HG03196 (cell line): ENCODE results near the gene KRTAP1-5.
"Not testable (repeated sequence)": the region's sequence is repeated elsewhere in the genome, so short reads cannot be mapped to it uniquely, and the experiment has no call there.

Experiments
- ATAC-seq: cut with Tn5 transposase; IDR thresholded peaks from one replicate; pipeline ENCODE4 v1.9.1; 2021; ENCODE audit not compliant: unreplicated experiment

The KRTAP1-5 gene, protein sequence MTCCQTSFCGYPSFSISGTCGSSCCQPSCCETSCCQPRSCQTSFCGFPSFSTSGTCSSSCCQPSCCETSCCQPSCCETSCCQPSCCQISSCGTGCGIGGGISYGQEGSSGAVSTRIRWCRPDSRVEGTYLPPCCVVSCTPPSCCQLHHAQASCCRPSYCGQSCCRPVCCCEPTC

GRCh38 chr17:41026715-41027471, at the start of gene KRTAP1-5:
Gene KRTAP1-5, minus strand, starts transcription at chr17:41027208. Its CDS starts 53 bp downstream, at chr17:41027155.
- ATAC-seq: no peak

DNA sequence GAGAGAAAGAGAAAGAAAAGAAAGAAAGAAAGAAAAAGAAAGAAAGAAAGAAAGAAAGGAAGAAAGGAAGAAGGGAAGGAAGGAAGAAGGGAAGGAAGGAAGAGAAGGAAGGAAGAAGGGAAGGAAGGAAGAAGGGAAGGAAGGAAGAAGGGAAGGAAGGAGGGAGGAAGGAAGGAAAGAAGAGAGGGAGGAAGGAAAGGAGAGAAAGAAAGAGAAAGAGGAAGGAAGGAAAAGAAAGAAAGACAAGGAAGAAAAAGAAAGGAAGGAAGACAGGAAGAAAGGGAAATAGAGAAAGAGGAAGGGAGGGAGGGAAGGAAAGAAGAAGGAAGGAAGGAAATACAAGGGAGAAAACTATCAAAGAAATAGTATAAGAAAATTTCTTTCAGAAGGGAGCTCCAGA, 49.8 kb upstream of the KRTAP1-5 start:
- ATAC-seq: no peak

DNA sequence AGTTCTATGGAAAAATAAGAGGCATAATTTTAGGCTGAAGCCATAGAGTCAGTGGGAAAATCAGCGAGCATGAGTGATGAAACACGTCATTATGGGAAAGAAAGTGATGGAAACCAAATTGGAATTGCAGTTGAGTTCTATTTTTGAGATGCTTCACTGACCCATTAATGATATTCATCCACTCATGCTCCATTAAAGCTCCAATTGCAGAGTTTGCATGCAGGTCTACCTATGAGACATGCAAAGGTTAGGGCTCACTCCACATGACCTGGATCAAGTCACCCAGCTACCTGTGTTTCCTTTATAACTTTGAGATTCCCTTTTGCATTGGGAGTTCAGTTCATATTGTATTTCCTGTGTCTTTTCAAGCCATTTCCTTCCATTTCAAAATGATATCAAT, 46.7 kb upstream of the KRTAP1-5 start:
- ATAC-seq: no peak

DNA sequence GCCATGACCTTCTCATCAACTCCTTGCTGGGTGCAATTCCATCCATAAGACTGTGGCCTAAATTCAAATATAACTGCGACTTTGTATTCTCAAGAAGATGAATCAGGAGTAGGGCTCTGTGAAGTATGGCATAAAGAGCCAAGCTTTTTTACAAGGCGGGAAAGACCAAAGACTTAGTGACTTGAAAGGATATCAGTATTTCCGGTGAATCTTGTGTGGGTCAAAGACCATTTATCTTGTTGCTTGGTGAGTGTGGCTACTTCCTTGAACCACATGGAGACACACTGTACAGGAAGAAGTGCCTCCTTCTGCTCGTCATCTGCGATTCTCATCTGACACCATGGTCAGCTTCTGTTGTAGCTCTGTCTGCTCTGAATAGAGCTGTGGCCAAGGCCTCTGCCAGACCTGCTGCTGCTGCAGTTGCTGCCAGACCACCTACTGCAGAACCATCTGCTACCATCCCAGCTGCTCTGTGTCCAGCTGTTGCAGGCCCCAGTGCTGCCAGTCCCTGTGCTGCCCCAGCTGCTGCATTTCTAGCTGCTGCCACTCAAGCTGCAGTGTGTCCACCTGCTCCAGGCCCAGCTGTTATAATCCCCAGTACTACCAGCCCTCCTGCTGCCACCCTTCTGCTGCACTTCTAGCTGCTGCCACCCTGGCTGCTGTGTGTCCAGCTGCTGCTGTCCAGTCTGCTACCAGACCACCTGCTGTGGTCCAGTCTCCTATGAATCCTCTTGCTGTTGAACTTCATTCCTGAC, 44.8 kb upstream of the KRTAP1-5 start:
- ATAC-seq: no peak

DNA sequence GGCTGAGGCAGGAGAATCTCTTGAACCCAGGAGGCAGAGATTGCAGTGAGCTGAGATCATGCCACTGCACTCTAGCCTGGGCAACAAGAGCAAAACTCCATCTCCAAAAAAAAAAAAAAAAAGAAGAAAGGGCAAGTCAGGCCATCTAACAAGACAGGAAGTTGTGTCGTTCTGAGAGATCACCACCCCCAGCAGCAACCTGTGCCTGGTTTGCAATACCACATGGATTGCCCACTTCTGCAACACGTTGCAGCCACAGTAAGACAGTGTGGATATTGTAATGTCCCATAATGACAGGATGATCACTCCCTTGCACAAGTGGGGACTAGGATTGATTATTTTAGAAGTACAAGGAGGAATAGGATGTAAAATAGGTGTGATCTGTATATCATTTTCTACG, 42.0 kb upstream of the KRTAP1-5 start:
- ATAC-seq: no peak

- no peak for ATAC-seq
Observed at GRCh38 chr17:41067281-41067680, 40.3 kb upstream of the KRTAP1-5 start.

DNA sequence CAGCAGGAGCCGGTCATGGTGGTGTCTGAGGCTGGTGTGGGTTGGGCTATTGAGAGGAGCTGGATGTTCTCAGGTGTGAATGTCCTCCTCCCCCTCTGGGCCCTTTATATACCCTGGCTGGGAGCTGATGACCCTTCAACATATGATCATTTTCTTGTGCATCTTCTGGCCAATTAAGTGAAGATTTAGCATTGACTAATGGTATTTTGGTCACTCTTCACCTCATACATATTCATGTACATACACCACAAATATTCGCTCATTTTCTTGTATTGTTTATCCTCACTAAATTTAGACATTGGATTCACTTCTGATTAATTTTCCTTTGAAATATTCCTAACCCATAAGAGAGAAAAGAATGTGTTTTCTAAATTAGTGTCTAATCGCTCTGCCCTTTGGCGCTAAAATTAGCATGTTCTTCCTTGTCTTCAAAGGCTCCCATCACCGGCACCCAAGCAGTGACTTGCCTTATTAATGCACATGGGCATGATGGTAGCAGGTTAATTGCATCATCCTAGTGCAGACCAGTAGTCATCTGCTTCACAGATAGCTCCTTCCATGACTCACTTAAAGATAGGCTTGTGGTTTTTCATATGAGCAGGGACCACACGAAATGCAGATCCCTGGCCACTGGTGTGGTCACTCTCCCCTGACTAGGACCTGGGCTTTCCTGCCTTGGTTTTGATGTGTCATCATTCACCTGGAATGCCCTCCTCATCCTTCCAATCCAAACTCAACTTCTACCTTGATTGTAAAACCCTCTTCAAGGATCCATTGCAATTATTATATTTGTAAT, 39.0 kb upstream of the KRTAP1-5 start, which contains the start of gene KRTAP2-4:
KRTAP2-4 (minus strand) TSS at position 51 of the 796 bp plus-strand sequence; CDS start at position 17, 34 bp downstream.
- no peak for ATAC-seq

DNA sequence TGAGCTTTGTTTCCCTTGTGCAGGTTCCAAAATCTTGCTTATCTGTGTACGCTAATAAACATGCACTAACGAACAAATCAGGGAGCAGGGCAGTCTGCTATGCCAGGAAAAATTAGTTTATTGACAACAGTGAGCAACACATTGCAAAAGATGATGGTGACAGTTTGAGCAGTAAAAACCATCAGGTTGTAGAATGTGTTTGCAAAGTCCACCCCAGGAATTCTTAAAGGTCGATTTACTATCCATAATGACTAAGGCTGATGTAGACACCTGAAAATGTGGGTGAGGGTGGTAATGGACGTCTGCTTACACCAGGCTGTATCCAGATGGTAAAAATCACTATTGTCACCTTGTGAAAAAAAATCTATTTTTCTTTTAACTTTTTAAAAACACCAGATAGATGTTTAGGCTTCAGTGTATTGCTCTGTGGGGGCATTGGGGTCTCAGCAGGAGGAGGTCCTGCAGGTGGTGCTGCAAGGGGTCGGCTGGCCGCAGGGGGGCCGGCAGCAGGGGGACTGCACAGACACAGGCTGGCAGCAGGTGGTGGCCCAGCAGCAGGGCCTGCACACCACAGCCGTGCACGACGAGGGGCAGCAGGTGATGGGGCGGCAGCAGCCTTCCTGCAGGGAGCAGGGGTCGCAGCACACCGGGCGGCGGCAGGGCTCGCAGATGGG, 38.1 kb upstream of the KRTAP1-5 start:
- ATAC-seq: not testable (repeated sequence)

- ATAC-seq: no peak
Observed at GRCh38 chr17:41064301-41064700, 37.3 kb upstream of the KRTAP1-5 start.

GRCh38 chr17:41063449-41063848, 36.4 kb upstream of the KRTAP1-5 start:
- ATAC-seq: no peak

DNA sequence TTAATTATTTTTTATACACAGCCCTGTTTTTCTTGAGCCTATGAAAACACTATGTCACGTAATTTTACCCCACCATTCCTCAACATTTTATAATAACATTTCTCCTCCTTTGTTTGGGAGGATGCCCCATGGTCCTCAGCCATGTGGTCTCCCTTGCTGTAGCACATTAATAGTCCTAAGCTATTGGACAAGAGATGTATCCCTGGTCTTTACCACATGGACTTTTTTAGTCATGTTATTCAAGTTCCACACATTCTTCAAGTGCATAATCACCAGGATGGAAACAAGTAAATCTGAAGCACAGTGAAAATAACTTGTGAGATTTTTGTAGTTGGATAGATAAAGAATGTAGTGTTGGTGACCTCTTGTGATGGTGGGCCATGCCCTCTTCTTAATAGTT, 35.0 kb upstream of the KRTAP1-5 start:
- ATAC-seq: no peak

GRCh38 chr17:41060052-41060604, 33.1 kb upstream of the KRTAP1-5 start, which contains the start of gene KRTAP2-3:
Gene KRTAP2-3, minus strand, starts transcription at chr17:41060114. Its CDS starts 64 bp downstream, at chr17:41060050.
- no peak for ATAC-seq

DNA sequence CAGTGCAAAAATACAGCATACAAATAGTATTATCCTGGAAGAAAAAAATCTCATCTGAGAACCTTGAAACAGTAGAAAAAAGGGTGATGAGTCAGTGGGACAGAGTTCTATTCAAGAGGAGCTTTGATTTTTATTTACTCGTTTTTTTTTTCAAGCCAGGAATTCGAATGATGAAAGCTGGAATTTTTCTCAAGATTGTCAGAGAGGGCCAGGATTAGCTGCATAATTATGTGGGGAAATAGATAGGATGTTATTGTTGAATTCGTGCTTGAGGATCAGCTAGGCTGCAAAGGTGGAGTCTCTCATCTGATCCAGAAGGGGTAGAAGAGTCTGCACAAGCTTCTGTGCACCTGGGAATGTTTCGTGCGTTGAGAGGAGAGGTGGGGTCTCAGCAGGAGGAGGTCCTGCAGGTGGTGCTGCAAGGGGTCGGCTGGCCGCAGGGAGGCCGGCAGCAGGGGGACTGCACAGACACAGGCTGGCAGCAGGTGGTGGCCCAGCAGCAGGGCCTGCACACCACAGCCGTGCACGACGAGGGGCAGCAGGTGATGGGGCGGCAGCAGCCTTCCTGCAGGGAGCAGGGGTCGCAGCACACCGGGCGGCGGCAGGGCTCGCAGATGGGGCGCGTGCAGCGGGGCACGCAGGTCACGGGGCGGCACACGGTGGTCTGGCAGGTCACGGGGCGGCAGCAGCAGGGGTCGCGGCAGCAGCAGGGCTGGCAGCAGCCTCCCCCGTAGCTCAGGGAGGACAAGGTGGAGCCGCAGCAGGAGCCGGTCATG, 32.5 kb upstream of the KRTAP1-5 start:
- not testable (repeated sequence) for ATAC-seq

DNA sequence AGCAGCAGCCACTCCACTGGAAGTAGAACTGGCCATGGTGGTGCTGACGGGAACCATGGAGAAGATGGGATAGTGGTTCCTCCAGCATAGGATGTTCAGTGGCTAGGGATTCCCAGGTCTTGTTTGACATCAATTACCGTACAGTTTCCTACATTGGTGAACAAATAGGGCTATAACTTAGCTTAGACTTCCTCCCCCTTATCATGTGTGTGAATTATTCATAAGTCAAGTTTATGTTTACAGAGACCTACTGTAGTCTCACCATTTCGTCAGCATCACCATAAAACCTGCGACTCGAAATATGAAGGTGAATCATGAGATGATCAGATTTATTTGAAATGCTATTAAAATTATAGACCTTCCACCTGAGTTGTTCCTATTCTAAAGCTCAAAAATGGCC, 31.7 kb upstream of the KRTAP1-5 start:
- no peak for ATAC-seq

DNA sequence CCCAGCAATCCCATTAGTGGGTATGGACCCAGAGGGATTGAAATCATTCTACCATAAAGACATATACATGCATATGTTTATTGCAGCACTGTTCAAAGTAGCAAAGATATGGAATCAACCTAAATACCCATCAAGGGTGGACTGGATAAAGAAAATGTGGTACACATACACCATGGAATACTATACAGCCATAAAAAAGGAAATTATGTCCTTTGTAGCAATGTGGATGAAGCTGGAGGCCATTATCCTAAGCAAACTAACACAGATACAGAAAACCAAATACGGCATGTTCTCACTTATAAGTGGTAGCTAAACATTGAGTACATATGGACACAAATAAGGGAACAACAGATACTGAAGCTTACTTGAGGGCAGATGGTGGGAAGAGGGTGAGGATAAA, 30.5 kb upstream of the KRTAP1-5 start:
- ATAC-seq: no peak

GRCh38 chr17:41055130-41055529, 28.1 kb upstream of the KRTAP1-5 start, which contains the start of gene KRTAP2-2:
Gene KRTAP2-2, minus strand, starts transcription at chr17:41055230. Its CDS starts 19 bp downstream, at chr17:41055211.
- not testable (repeated sequence) for ATAC-seq

DNA sequence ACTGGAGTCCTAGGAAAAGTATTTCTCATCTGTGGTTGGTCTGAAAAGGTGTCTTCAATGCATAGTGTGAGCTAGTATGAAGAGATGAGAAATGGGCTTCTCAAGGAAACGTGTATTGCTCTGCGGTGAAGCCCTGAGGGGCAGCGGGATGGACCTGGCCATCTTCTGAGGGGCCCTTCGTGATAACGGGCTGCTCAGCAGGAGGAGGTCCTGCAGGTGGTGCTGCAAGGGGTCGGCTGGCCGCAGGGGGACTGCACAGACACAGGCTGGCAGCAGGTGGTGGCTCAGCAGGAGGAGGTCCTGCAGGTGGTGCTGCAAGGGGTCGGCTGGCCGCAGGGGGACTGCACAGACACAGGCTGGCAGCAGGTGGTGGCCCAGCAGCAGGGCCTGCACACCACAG, 27.5 kb upstream of the KRTAP1-5 start:
- not testable (repeated sequence) for ATAC-seq

GRCh38 chr17:41054025-41054424, 27.0 kb upstream of the KRTAP1-5 start:
- ATAC-seq: no peak

DNA sequence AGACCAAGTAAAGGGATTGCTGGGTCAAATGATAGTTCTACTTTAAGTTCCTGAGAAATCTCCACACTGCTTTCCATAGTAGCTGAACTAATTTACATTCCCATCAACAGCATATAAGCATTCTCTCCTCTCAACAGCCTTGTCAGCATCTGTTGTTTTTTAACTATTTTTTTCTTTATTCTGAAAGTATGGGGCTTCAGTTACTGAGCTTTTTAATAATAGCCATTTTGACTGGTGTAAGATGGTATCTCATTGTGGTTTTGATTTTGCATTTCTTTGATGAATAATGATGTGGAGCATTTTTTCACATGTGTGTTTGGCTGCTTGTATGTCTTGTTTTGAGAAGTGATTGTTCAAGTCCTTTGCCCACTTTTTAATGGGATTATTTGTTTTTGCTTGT, 25.6 kb upstream of the KRTAP1-5 start:
- ATAC-seq: no peak
